ENCODE measurements around the gene C12orf43.

GRCh38 chr12:121022713-121023112 lies 6.4 kb upstream of the C12orf43 start:
- TF ChIP-seq CTCF (IDR thresholded peaks at IDR 0.05) (no peak), POLR2A (IDR thresholded peaks at IDR 0.05) (no peak)

Data from right lobe of liver (tissue), 4 donors.